PC-3 (cell line): ENCODE results near the gene OTUD6A.

Experiments used
- EZH2 ChIP-seq: fragments of 300-600 bp; sonication (generic); IDR thresholded peaks from one replicate; pipeline ENCODE4 v1.6.1; 2017; ENCODE audit warnings: antibody characterized with exemption, mild to moderate bottlenecking, low read length; ENCODE audit not compliant: unreplicated experiment
- TF ChIP-seq, protein P1 (sequence below): fragments of 300-600 bp; sonication (generic); conservative IDR thresholded peaks from 2 replicates; pipeline ENCODE4 v1.5.1; 2017; ENCODE audit warnings: antibody characterized with exemption, low read depth, mild to moderate bottlenecking, low read length

- TF ChIP-seq, protein P1, sequence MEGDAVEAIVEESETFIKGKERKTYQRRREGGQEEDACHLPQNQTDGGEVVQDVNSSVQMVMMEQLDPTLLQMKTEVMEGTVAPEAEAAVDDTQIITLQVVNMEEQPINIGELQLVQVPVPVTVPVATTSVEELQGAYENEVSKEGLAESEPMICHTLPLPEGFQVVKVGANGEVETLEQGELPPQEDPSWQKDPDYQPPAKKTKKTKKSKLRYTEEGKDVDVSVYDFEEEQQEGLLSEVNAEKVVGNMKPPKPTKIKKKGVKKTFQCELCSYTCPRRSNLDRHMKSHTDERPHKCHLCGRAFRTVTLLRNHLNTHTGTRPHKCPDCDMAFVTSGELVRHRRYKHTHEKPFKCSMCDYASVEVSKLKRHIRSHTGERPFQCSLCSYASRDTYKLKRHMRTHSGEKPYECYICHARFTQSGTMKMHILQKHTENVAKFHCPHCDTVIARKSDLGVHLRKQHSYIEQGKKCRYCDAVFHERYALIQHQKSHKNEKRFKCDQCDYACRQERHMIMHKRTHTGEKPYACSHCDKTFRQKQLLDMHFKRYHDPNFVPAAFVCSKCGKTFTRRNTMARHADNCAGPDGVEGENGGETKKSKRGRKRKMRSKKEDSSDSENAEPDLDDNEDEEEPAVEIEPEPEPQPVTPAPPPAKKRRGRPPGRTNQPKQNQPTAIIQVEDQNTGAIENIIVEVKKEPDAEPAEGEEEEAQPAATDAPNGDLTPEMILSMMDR, result peak; percentile 74
- no peak for TF ChIP-seq EZH2
Measured at GRCh38 chrX:70096052-70096451, 33.8 kb downstream of the OTUD6A start.
